ENCODE results near the gene TMOD2.

DNA sequence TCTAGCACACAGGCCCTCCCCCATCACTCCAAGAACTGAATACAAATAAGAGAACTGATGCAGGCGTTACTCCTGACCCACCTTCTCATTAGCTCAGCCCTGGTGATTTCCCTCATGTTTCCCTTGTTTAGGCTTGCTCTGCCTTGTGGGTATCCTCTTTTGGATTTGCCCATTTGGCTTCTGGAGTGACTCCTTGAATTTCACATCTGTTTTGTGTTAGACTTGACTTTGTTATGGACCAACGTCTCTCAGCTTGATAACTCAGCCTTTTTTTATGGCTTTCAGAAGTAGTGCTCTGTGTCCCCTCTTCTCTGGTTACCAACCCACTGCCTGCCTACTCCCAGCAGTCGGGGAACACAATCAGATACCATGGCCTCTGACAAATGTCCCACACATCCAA lies 66.8 kb downstream of the TMOD2 start:
- TF ChIP-seq, protein P1, sequence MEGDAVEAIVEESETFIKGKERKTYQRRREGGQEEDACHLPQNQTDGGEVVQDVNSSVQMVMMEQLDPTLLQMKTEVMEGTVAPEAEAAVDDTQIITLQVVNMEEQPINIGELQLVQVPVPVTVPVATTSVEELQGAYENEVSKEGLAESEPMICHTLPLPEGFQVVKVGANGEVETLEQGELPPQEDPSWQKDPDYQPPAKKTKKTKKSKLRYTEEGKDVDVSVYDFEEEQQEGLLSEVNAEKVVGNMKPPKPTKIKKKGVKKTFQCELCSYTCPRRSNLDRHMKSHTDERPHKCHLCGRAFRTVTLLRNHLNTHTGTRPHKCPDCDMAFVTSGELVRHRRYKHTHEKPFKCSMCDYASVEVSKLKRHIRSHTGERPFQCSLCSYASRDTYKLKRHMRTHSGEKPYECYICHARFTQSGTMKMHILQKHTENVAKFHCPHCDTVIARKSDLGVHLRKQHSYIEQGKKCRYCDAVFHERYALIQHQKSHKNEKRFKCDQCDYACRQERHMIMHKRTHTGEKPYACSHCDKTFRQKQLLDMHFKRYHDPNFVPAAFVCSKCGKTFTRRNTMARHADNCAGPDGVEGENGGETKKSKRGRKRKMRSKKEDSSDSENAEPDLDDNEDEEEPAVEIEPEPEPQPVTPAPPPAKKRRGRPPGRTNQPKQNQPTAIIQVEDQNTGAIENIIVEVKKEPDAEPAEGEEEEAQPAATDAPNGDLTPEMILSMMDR (IDR thresholded peaks at IDR 0.05), result no peak
- TF ChIP-seq, protein P2, sequence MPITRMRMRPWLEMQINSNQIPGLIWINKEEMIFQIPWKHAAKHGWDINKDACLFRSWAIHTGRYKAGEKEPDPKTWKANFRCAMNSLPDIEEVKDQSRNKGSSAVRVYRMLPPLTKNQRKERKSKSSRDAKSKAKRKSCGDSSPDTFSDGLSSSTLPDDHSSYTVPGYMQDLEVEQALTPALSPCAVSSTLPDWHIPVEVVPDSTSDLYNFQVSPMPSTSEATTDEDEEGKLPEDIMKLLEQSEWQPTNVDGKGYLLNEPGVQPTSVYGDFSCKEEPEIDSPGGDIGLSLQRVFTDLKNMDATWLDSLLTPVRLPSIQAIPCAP (CRISPR knock-in tag; IDR thresholded peaks at IDR 0.05), result no peak
- TF ChIP-seq, protein P3, sequence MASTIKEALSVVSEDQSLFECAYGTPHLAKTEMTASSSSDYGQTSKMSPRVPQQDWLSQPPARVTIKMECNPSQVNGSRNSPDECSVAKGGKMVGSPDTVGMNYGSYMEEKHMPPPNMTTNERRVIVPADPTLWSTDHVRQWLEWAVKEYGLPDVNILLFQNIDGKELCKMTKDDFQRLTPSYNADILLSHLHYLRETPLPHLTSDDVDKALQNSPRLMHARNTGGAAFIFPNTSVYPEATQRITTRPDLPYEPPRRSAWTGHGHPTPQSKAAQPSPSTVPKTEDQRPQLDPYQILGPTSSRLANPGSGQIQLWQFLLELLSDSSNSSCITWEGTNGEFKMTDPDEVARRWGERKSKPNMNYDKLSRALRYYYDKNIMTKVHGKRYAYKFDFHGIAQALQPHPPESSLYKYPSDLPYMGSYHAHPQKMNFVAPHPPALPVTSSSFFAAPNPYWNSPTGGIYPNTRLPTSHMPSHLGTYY (CRISPR knock-in tag; IDR thresholded peaks at IDR 0.05), result no peak
- TF ChIP-seq NR2C2 (CRISPR knock-in tag; IDR thresholded peaks at IDR 0.05) (no peak), FOXJ3 (CRISPR knock-in tag; IDR thresholded peaks at IDR 0.05; ENCODE audit: borderline replicate concordance) (no peak), SP1 (CRISPR knock-in tag; conservative IDR thresholded peaks at IDR 0.05) (no peak)
- TF ChIP-seq, protein P4, sequence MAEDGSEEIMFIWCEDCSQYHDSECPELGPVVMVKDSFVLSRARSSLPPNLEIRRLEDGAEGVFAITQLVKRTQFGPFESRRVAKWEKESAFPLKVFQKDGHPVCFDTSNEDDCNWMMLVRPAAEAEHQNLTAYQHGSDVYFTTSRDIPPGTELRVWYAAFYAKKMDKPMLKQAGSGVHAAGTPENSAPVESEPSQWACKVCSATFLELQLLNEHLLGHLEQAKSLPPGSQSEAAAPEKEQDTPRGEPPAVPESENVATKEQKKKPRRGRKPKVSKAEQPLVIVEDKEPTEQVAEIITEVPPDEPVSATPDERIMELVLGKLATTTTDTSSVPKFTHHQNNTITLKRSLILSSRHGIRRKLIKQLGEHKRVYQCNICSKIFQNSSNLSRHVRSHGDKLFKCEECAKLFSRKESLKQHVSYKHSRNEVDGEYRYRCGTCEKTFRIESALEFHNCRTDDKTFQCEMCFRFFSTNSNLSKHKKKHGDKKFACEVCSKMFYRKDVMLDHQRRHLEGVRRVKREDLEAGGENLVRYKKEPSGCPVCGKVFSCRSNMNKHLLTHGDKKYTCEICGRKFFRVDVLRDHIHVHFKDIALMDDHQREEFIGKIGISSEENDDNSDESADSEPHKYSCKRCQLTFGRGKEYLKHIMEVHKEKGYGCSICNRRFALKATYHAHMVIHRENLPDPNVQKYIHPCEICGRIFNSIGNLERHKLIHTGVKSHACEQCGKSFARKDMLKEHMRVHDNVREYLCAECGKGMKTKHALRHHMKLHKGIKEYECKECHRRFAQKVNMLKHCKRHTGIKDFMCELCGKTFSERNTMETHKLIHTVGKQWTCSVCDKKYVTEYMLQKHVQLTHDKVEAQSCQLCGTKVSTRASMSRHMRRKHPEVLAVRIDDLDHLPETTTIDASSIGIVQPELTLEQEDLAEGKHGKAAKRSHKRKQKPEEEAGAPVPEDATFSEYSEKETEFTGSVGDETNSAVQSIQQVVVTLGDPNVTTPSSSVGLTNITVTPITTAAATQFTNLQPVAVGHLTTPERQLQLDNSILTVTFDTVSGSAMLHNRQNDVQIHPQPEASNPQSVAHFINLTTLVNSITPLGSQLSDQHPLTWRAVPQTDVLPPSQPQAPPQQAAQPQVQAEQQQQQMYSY (CRISPR knock-in tag; IDR thresholded peaks at IDR 0.05), result no peak
- TF ChIP-seq, protein P5, sequence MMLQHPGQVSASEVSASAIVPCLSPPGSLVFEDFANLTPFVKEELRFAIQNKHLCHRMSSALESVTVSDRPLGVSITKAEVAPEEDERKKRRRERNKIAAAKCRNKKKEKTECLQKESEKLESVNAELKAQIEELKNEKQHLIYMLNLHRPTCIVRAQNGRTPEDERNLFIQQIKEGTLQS (CRISPR knock-in tag; conservative IDR thresholded peaks at IDR 0.05), result no peak
- TF ChIP-seq, protein P6, sequence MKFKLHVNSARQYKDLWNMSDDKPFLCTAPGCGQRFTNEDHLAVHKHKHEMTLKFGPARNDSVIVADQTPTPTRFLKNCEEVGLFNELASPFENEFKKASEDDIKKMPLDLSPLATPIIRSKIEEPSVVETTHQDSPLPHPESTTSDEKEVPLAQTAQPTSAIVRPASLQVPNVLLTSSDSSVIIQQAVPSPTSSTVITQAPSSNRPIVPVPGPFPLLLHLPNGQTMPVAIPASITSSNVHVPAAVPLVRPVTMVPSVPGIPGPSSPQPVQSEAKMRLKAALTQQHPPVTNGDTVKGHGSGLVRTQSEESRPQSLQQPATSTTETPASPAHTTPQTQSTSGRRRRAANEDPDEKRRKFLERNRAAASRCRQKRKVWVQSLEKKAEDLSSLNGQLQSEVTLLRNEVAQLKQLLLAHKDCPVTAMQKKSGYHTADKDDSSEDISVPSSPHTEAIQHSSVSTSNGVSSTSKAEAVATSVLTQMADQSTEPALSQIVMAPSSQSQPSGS (CRISPR knock-in tag; IDR thresholded peaks at IDR 0.05; ENCODE audit: borderline replicate concordance, low read depth), result no peak
- TF ChIP-seq, protein P7, sequence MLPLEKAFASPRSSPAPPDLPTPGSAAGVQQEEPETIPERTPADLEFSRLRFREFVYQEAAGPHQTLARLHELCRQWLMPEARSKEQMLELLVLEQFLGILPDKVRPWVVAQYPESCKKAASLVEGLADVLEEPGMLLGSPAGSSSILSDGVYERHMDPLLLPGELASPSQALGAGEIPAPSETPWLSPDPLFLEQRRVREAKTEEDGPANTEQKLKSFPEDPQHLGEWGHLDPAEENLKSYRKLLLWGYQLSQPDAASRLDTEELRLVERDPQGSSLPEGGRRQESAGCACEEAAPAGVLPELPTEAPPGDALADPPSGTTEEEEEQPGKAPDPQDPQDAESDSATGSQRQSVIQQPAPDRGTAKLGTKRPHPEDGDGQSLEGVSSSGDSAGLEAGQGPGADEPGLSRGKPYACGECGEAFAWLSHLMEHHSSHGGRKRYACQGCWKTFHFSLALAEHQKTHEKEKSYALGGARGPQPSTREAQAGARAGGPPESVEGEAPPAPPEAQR (CRISPR knock-in tag; IDR thresholded peaks at IDR 0.05), result no peak
